GM18873 (cell line): ENCODE data around the gene E2F2.

Source experiments
- ATAC-seq: cut with Tn5 transposase; IDR thresholded peaks from one replicate; pipeline ENCODE4 v1.9.1; 2021; ENCODE audit warnings: mild to moderate bottlenecking, moderate library complexity, moderate number of reproducible peaks; ENCODE audit not compliant: unreplicated experiment, low FRiP score

The E2F2 gene

GRCh38 chr1:23470282-23471070, 60.6 kb downstream of the E2F2 start:
- no peak for ATAC-seq

GRCh38 chr1:23469372-23469982, 61.6 kb downstream of the E2F2 start:
- ATAC-seq: no peak

DNA sequence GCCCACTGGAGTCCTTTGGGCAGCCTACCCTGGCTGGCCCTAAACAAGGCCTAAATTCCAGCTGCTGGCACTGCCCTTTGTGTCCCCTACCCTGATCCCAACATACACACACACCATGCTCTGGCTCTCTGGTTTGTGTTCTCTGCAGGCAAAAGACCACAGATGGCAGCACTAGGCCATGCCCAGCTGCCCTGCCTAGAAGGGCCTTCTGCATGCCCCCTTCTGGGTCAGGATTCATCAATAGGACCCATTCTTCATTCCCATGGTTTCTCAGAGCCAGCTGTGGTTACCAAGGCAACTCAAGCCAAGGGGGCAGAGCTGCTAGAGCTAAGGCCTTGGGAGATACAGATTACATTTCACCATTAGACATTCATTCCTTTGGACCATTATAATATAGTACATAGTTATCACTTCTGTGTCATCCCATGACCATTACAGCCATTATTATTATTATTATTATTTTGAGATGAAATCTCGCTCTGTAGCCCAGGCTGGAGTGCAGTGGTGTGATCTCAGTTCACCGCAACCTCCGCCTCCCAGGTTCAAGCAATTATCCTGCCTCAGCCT, 64.5 kb downstream of the E2F2 start:
- ATAC-seq: no peak

DNA sequence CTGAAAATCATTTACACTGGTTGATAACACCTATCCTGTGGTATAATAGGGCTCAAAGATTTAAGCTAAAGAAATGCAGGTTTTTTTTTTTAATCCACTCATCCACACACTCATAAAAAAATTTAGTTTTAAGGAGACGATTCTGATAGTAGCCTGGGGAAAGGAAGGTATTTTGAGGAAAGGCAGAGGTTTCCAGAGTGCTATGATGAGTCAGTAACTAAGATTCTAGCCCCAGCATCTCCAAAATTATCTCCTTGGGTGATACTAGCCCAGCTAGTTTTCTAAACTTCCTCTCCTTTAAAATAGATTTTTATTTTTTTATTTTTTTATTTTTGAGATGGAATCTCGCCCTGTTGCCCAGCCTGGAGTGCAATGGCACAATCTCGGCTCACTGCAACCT, 67.7 kb downstream of the E2F2 start:
- no peak for ATAC-seq

DNA sequence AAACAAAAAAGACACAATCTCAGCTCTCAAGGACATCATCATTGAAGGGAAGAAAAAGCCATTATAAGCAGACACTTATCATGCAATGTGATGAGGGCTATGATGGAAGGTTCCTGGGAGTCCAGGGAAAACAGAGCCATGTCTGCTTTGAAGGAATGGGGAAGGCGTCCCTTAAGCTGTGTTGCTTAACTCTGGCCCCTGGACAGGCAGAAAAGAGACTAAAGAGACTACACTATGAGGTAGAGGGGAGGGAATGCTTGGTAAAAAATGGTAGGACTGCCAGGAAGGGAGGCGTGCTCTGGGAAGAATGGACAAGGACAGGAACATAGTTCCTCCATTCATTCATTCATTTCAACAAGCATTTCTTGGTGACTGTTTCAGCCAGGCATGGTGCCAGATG, 68.3 kb downstream of the E2F2 start:
- ATAC-seq: no peak

DNA sequence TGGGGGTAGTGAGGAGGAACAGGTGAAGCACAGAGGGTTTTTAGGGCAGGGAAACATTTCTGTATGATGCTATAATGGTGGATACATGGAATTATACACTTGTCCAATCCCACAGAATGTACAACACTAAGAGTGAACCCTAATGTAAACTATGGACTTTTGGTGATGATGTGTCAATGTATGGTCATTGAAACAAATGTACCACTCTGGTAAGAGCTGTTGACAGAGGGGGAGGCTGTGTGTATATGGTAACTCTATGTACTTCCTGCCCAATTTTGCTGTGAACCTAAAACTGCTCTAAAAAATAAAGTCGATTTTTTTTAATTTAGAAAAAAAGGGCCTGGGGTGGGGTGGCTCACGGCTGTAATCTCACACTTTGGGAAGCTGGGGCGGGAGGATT, 70.0 kb downstream of the E2F2 start:
- no peak for ATAC-seq

GRCh38 chr1:23460519-23460918, 70.5 kb downstream of the E2F2 start:
- no peak for ATAC-seq

GRCh38 chr1:23459338-23459757, 71.7 kb downstream of the E2F2 start:
- no peak for ATAC-seq
